ENCODE results near the gene KIAA1755.

GRCh38 chr20:38248133-38248532, 12.4 kb downstream of the KIAA1755 start:
- TF ChIP-seq CTCF (IDR thresholded peaks at IDR 0.05) (no peak), POLR2A (IDR thresholded peaks at IDR 0.05) (no peak)

Measured in breast epithelium (tissue), 3 donors.